HG03460 (cell line): ENCODE data around the gene TESK2.
A peak's percentile ranks its signal among the peaks of the same experiment; 100 is the strongest.

Experiments used
- ATAC-seq: cut with Tn5 transposase; IDR thresholded peaks from one replicate; pipeline ENCODE4 v1.9.1; 2021; ENCODE audit not compliant: unreplicated experiment

The TESK2 gene

GRCh38 chr1:45339789-45340558 lies 151.0 kb downstream of the TESK2 start, which contains the start of the genes MUTYH and TOE1:
Gene MUTYH (minus strand): TSS chr1:45340440. CDS start chr1:45334505, 5,935 bp downstream.
Gene TOE1 (plus strand): TSS chr1:45340170. CDS start chr1:45340253, 83 bp downstream.
- ATAC-seq = peak; percentile 82

- ATAC-seq = no peak
Observed at GRCh38 chr1:45337630-45338325, 153.2 kb downstream of the TESK2 start.

GRCh38 chr1:45335855-45336324 lies 155.1 kb downstream of the TESK2 start:
- no peak for ATAC-seq

- ATAC-seq = no peak
Observed at GRCh38 chr1:45334308-45335245, 156.4 kb downstream of the TESK2 start.

- no peak for ATAC-seq
Observed at GRCh38 chr1:45332346-45332720, 158.6 kb downstream of the TESK2 start.

GRCh38 chr1:45331436-45332345 lies 159.3 kb downstream of the TESK2 start:
- ATAC-seq = no peak

GRCh38 chr1:45329445-45329844 lies 161.5 kb downstream of the TESK2 start:
- no peak for ATAC-seq

- ATAC-seq = no peak
Observed at GRCh38 chr1:45328680-45329079, 162.3 kb downstream of the TESK2 start.

- ATAC-seq = no peak
Observed at GRCh38 chr1:45327644-45328515, 163.1 kb downstream of the TESK2 start.

GRCh38 chr1:45326627-45327623 lies 164.0 kb downstream of the TESK2 start, which contains the start of gene HPDL:
Gene HPDL (plus strand): TSS chr1:45326895. CDS start chr1:45327149, 254 bp downstream.
- ATAC-seq = no peak

GRCh38 chr1:45325851-45326506 lies 165.0 kb downstream of the TESK2 start:
- ATAC-seq = no peak

- no peak for ATAC-seq
Observed at GRCh38 chr1:45322486-45323040, 168.4 kb downstream of the TESK2 start.

GRCh38 chr1:45321444-45321843 lies 169.5 kb downstream of the TESK2 start:
- ATAC-seq = no peak

- ATAC-seq = no peak
Observed at GRCh38 chr1:45319761-45320160, 171.2 kb downstream of the TESK2 start.

- ATAC-seq = no peak
Observed at GRCh38 chr1:45317166-45317565, 173.8 kb downstream of the TESK2 start.

- no peak for ATAC-seq
Observed at GRCh38 chr1:45314266-45314665, 176.7 kb downstream of the TESK2 start.

GRCh38 chr1:45306905-45307304 lies 184.1 kb downstream of the TESK2 start:
- no peak for ATAC-seq
